Mesenchymal stem cell (in vitro differentiated cells and primary cell): ENCODE results near the gene ZNF687.

Experiments used
- DNase-seq: peaks from one replicate; pipeline ENCODE4 v3.0.0-alpha.2; 2013
- H2AFZ ChIP-seq: one replicate; pipeline ENCODE4 v1.6.1; 2013; ENCODE audit warnings: low read depth, mild to moderate bottlenecking, control low read depth, inconsistent platforms, low read length, moderate library complexity
- H2AK5ac ChIP-seq: 2 replicates; pipeline ENCODE4 v1.6.1; 2013; ENCODE audit warnings: low read length, moderate library complexity, mild to moderate bottlenecking, inconsistent platforms; ENCODE audit not compliant: severe bottlenecking
- H2BK120ac ChIP-seq: one replicate; pipeline ENCODE4 v1.6.1; 2013; ENCODE audit warnings: low read depth, mild to moderate bottlenecking, inconsistent platforms, low read length, moderate library complexity
- H2BK12ac ChIP-seq, 2 experiments: one replicate each; pipeline ENCODE4 v1.6.1; 2013; ENCODE audit warnings: inconsistent platforms in 2 of 2, low read length in 2 of 2, mild to moderate bottlenecking in 2 of 2, moderate library complexity in 2 of 2, control low read depth in 1 of 2
- H2BK15ac ChIP-seq: one replicate; pipeline ENCODE4 v1.6.1; 2013; ENCODE audit warnings: mild to moderate bottlenecking, low read depth, inconsistent platforms; ENCODE audit not compliant: poor library complexity, severe bottlenecking
- H2BK5ac ChIP-seq: 2 replicates; pipeline ENCODE4 v1.6.1; 2013; ENCODE audit warnings: low read depth, mild to moderate bottlenecking, low read length, control low read depth, inconsistent platforms; ENCODE audit not compliant: poor library complexity, severe bottlenecking
- H3K14ac ChIP-seq, 2 experiments: one replicate each; pipeline ENCODE4 v1.6.1; 2013; ENCODE audit warnings: inconsistent platforms in 2 of 2, low read length in 2 of 2, control low read depth in 1 of 2, mild to moderate bottlenecking in 1 of 2, moderate library complexity in 1 of 2
- H3K18ac ChIP-seq, 2 experiments: one replicate each; pipeline ENCODE4 v1.6.1; 2013; ENCODE audit warnings: inconsistent platforms in 2 of 2, low read length in 2 of 2, control low read depth in 1 of 2, low read depth in 1 of 2, mild to moderate bottlenecking in 1 of 2
- H3K23ac ChIP-seq, 2 experiments: one replicate each; pipeline ENCODE4 v1.6.1; 2013; ENCODE audit warnings: inconsistent platforms in 2 of 2, low read length in 2 of 2, mild to moderate bottlenecking in 2 of 2, moderate library complexity in 2 of 2, control low read depth in 1 of 2
- H3K27ac ChIP-seq: 2 replicates; pipeline ENCODE4 v1.5.1; 2013; ENCODE audit warnings: mild to moderate bottlenecking, moderate library complexity, low read length, control low read depth, inconsistent platforms; ENCODE audit not compliant: poor library complexity, severe bottlenecking
- H3K27me3 ChIP-seq, 2 experiments: 2 replicates each; pipeline versions ENCODE4 v1.6.1 to v1.7.0; 2013; ENCODE audit warnings: low read length in 2 of 2, mild to moderate bottlenecking in 2 of 2, moderate library complexity in 2 of 2, control low read depth in 1 of 2, inconsistent platforms in 1 of 2; ENCODE audit not compliant: control insufficient read depth in 1 of 2, insufficient read depth in 1 of 2
- H3K36me3 ChIP-seq, 2 experiments: 2 replicates each; pipeline versions ENCODE4 v1.6.1 to v1.7.0; 2013; ENCODE audit warnings: low read length in 2 of 2, control low read depth in 1 of 2, inconsistent platforms in 1 of 2, low read depth in 1 of 2, mild to moderate bottlenecking in 1 of 2; ENCODE audit not compliant: insufficient read depth in 2 of 2, control insufficient read depth in 1 of 2
- H3K4ac ChIP-seq, 2 experiments: one replicate each; pipeline ENCODE4 v1.6.1; 2013; ENCODE audit warnings: inconsistent platforms in 2 of 2, low read length in 2 of 2, mild to moderate bottlenecking in 2 of 2, moderate library complexity in 2 of 2, control low read depth in 1 of 2, low read depth in 1 of 2
- H3K4me1 ChIP-seq: 2 replicates; pipeline ENCODE4 v1.6.1; 2013; ENCODE audit warnings: low read depth, low read length, control low read depth; ENCODE audit not compliant: control insufficient read depth, insufficient read depth
- H3K4me2 ChIP-seq: 2 replicates; pipeline ENCODE4 v1.6.1; 2013; ENCODE audit warnings: low read length, mild to moderate bottlenecking, inconsistent platforms; ENCODE audit not compliant: poor library complexity, severe bottlenecking
- H3K4me3 ChIP-seq, 2 experiments: 2 replicates each; pipeline versions ENCODE4 v1.5.1 to v1.7.0; 2013; ENCODE audit warnings: low read length in 2 of 2, mild to moderate bottlenecking in 2 of 2, control low read depth in 1 of 2, low read depth in 1 of 2; ENCODE audit not compliant: insufficient read depth in 1 of 2
- H3K79me1 ChIP-seq: replicated peaks from 2 replicates; pipeline ENCODE4 v1.6.1; 2013; ENCODE audit warnings: mild to moderate bottlenecking, control low read depth, low read length, inconsistent platforms; ENCODE audit not compliant: poor library complexity, severe bottlenecking
- H3K9ac ChIP-seq: 2 replicates; pipeline ENCODE4 v1.7.0; 2013; ENCODE audit warnings: mild to moderate bottlenecking, low read length, moderate library complexity
- H3K9me3 ChIP-seq: 2 replicates; pipeline ENCODE4 v1.7.0; 2013; ENCODE audit warnings: mild to moderate bottlenecking, low read length; ENCODE audit not compliant: control insufficient read depth
- H4K8ac ChIP-seq: one replicate; pipeline ENCODE4 v1.6.1; 2013; ENCODE audit warnings: inconsistent platforms, mild to moderate bottlenecking, low read length, moderate library complexity
- H4K91ac ChIP-seq: one replicate; pipeline ENCODE4 v1.6.1; 2013; ENCODE audit warnings: mild to moderate bottlenecking, low read length, inconsistent platforms
- WGBS: methylation state at CpG from one replicate; pipeline ENCODE4 v1.1.7; 2013; ENCODE audit warnings: mixed read lengths; 5-methylcytosine and 5-hydroxymethylcytosine counted together

ZNF687 gene

GRCh38 chr1:151281225-151281968 lies 702 bp upstream of the ZNF687 start:
- Histone ChIP-seq H3K18ac (peak overlapping the region; percentile 97), H3K4me3 (peak overlapping the region; percentile 88 to 95), H3K4me1 (peaks cover 19% of the 10 kb centered on the region), H2BK12ac (peak overlapping the region; percentile 7 to 19), H3K27ac (peak overlapping the region; percentile 98), H4K91ac (peak overlapping the region; percentile 94), H3K36me3 (peaks cover 10 to 14% of the 10 kb centered on the region in 2 experiments), H3K4ac (peak overlapping the region; percentile 21 to 98), H3K4me2 (peak overlapping the region; percentile 63), H3K79me1 (peaks cover 4% of the 10 kb centered on the region), H3K27me3 (no peaks in the 10 kb centered on the region), H4K8ac (peak overlapping the region; percentile 81), H2BK5ac (peak overlapping the region; percentile 69), H3K14ac (peak overlapping the region in 1 of 2 experiments; percentile 71), H3K9ac (peak overlapping the region; percentile 96), H2BK15ac (peak overlapping the region; percentile 30), H2BK120ac (peak overlapping the region; percentile 81), H2AK5ac (no peak overlapping the region), H3K23ac (peak overlapping the region in 1 of 2 experiments; percentile 61), H3K9me3 (no peaks in the 10 kb centered on the region), H2AFZ (peak overlapping the region; percentile 83)
- under 1% methylated on average over 43 of the region's 48 CpGs for WGBS
- peak; percentile 98 for DNase-seq

GRCh38 chr1:151282883-151283725 lies 1.0 kb downstream of the ZNF687 start:
- Histone ChIP-seq H3K79me1 (peaks cover 15% of the 10 kb centered on the region), H2BK15ac (peak overlapping the region; percentile 62)
- 25% methylated on average over 34 of the region's 44 CpGs for WGBS

GRCh38 chr1:151284013-151284577 lies 2.0 kb downstream of the ZNF687 start:
- WGBS = 92% methylated on average over 2 of the region's 2 CpGs
- H2BK5ac ChIP-seq = no peak overlapping the region
- DNase-seq = no peak
- H3K4me2 ChIP-seq = peak overlapping the region; percentile 69
- H3K27ac ChIP-seq = no peak overlapping the region
- no peak overlapping the region for H2BK15ac ChIP-seq
- H3K4me3 ChIP-seq = peak overlapping the region in 1 of 2 experiments; percentile 95
- H2AK5ac ChIP-seq = no peak overlapping the region
- peaks cover 37 to 41% of the 10 kb centered on the region in 2 experiments for H3K36me3 ChIP-seq
- H3K23ac ChIP-seq = peak overlapping the region in 1 of 2 experiments; percentile 66
- peaks cover 23% of the 10 kb centered on the region for H3K79me1 ChIP-seq
- H3K14ac ChIP-seq = no peak overlapping the region
- H3K4me1 ChIP-seq = peaks cover 21% of the 10 kb centered on the region
- no peaks in the 10 kb centered on the region for H3K9me3 ChIP-seq
- no peak overlapping the region for H3K18ac ChIP-seq
- no peak overlapping the region for H4K91ac ChIP-seq
- H3K4ac ChIP-seq = no peak overlapping the region
- H2AFZ ChIP-seq = no peak overlapping the region
- no peak overlapping the region for H4K8ac ChIP-seq
- no peak overlapping the region for H2BK120ac ChIP-seq
- H3K9ac ChIP-seq = peak overlapping the region; percentile 96
- no peak overlapping the region for H2BK12ac ChIP-seq
- no peaks in the 10 kb centered on the region for H3K27me3 ChIP-seq

More at GRCh38 chr1:151282883-151283725, 1.0 kb downstream of the ZNF687 start:
- H3K4me1 ChIP-seq = peaks cover 19% of the 10 kb centered on the region
- H2BK12ac ChIP-seq = no peak overlapping the region
- peak overlapping the region; percentile 93 to 94 for H3K4ac ChIP-seq
- H3K4me3 ChIP-seq = peak overlapping the region; percentile 84 to 95
- no peak overlapping the region for H2AFZ ChIP-seq
- H2BK120ac ChIP-seq = peak overlapping the region; percentile 84
- peaks cover 27 to 31% of the 10 kb centered on the region in 2 experiments for H3K36me3 ChIP-seq
- H3K23ac ChIP-seq = peak overlapping the region in 1 of 2 experiments; percentile 54
- H3K18ac ChIP-seq = peak overlapping the region; percentile 76 to 96
- H4K8ac ChIP-seq = peak overlapping the region; percentile 92
- H3K14ac ChIP-seq = peak overlapping the region; percentile 47 to 86
- peak overlapping the region; percentile 36 for H2AK5ac ChIP-seq
- H4K91ac ChIP-seq = peak overlapping the region; percentile 70
- no peaks in the 10 kb centered on the region for H3K9me3 ChIP-seq
- no peak overlapping the region for H2BK5ac ChIP-seq
- H3K27me3 ChIP-seq = no peaks in the 10 kb centered on the region
- peak overlapping the region; percentile 96 for H3K9ac ChIP-seq
- H3K27ac ChIP-seq = peak overlapping the region; percentile 22
- H3K4me2 ChIP-seq = peak overlapping the region; percentile 69
- peak; percentile 35 for DNase-seq
